ENCODE results near the gene XPO5.
"Not testable (repeated sequence)": the region's sequence is repeated elsewhere in the genome, so short reads cannot be mapped to it uniquely, and the experiment has no call there.

XPO5 gene

DNA sequence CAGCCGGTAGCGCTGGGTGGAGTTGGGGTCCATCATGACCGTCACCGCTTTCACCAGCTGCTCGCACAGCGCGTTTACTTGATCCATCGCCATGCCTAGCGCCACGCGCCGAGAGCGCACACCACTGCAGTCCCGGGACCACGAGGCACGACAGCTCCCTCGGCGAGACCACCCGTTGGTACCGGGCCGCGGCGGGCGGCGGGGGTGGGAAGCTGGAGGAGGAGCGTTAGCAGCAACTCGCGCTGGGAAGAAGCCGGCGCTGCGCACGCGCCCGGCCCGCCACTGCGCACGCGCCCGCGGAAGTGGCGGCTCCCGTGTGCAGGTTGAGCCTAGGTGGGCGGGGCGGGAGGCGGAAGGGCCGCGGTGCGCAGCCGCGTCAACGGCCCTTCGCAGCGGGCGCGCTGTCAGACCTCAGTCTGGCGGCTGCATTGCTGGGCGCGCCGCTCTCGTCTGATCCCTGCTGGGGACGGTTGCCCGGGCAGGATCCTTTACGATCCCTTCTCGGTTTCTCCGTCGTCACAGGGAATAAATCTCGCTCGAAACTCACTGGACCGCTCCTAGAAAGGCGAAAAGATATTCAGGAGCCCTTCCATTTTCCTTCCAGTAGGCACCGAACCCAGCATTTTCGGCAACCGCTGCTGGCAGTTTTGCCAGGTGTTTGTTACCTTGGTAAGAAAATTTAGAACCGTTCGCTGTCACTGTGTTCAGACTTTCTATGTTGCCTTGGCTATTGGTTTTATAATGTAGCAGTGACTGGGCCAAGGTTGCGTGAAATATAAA lies at the start of gene XPO5, which contains the start of gene POLH:
TSS of gene XPO5 (minus strand) at position 267 of the 780 bp plus-strand sequence. CDS start at position 93, 174 bp downstream.
TSS of gene POLH (plus strand) at position 414 of the 780 bp plus-strand sequence. CDS start 6,135 bp downstream, outside the sequence.
- FAIRE-seq, result no peak

GRCh38 chr6:43625393-43625992 lies 49.7 kb upstream of the XPO5 start:
- FAIRE-seq, result no peak

DNA sequence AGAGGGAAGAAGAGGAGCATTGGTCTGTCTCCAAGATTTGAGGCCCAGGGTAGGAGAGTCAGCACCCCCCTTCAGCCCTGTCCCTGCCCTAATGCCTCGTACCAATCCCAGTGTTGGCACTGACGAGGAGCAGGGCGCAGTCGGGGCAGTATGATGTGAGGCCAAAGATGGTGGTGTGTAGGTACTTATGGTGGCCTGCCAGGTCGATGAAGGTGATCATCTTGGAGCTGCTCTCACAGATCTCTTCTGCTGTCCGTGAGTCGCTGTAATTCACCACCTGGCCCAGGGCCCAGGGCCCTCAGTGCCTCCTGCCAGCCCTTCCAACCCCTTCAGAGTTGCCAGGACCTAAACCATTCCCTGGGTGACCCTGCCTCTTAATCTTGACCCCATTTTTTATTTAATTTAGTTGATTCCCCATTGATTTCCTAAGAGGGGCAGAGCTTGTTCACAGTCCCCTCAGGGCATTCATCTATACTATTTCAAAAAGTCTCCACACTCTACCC lies 49.0 kb upstream of the XPO5 start:
- FAIRE-seq, result no peak

- FAIRE-seq, result no peak
These were observed 48.3 kb upstream of the XPO5 start for GRCh38 chr6:43623880-43624785.

DNA sequence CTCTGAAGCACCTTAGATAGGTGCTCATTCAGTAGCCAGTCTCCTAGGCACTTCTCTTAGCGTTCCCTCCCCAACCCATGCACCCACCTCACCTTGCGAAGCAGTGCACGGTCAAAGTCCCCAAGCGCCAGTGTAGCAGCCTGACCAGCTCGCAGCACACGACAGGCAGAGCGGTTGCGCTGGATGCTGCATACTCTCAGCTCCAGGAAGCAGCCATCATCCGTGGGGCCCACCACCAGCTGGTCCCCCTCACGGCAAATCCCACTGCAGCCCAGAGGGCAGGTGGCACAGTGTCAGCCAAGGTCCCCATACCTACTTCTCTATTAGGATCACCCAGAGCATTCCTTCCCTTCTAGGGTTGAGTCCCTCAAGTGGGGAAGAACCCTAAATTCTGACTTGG lies 46.7 kb upstream of the XPO5 start:
- FAIRE-seq, result no peak

DNA sequence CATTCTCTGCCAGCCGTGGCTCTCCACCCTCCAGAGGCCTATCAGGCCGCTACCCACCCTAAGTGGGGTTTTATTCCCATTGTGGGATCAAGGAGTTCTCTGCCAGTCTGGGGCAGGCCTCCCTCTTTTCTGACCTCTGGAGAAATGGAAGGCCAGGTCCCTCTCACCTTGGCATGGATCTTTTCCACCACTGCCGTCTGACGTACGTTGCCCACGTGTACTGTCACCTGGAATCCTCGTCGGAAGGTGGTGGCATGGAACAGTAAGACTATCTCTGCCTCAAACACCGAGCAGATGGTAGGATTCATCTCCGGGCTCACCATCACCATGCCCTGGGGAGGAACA lies 46.0 kb upstream of the XPO5 start:
- no peak for FAIRE-seq

DNA sequence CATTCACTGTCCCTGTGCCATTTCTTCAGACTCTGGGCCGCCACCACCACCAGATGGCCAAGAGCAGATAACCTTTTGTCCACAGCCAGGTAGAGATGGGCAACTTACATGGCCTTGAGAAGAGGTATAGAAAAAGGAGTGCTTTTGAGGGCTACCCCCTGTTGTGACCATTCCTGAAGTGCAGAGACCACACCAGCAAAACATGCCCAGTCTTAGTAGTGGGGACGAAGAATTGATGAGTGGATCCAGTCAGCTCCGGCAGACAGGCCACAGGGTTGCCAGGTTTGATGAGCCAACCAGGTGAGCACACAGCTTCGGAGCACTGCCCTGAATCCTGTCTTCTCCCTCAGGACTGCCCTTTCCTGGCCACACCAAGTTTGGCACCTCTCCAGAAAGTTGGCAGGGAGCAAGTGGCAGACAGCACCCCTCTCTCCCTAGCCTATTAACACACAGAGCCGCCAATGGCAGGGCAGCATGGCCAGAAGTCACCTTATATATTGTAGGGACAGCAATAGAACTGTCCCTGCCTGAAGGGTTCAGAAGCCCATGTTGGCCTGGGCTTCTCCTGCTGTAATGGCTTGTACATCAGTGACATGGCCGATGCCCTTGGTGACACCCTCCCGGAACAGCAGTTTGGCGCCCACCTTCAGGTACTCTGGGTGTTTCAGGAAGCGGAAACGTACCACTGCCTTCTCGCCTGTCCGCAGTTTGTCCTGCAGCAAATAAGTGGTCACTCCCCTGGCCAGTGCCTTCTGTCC lies 45.4 kb upstream of the XPO5 start:
- FAIRE-seq, result no peak

DNA sequence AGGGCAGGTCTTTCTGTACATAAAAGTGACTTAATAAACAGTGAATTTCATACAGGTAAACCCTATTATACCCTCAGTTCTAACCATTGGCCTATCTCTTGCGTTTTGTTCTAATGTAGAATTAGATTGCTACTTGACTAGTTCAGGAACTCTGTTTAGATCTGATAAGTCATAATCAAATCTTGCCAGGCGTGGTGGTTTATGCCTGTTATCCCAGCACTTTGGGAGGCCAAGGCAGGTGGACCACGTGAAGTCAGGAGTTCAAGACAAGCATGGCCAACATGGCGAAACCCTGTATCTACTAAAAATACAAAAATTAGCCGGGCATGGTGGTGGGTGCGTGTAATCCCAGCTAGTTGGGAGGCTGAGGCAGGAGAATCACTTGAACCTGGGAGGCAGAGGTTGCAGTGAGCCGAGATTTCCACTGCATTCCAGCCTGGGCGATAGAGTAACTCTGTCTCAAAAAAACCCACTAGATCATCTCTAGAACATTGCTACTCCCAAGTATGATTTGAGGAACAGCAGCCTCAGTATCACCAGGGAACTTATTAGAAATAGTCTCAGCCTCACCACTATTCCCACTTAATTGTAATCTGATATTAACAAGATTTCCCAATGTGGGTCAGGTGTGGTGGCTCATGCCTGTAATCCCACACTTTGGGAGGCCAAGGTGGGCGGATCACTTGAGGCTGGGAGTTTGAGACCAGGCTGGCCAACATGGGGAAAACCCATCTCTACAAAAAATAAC lies 41.1 kb upstream of the XPO5 start:
- FAIRE-seq, result no peak

DNA sequence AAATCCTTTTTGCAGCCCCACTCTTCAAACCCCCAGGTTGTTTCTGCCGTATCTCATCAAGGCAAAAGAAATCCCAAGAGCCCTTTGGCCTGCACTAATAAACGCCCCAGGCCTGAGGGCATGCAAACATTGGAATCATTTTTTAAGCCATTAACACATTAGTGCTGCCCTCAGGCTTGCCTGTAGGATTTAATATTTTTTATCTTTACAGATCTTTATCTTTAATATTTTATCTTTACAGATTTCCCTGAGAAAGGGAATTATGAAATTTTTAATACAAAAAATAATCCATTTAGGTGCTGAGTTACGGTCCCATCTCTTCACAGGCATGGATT lies 38.5 kb upstream of the XPO5 start:
- FAIRE-seq, result no peak

GRCh38 chr6:43613721-43614395 lies 38.0 kb upstream of the XPO5 start:
- no peak for FAIRE-seq

GRCh38 chr6:43610431-43610830 lies 34.6 kb upstream of the XPO5 start:
- no peak for FAIRE-seq

- no peak for FAIRE-seq
These were observed 33.6 kb upstream of the XPO5 start for GRCh38 chr6:43609402-43609801.

DNA sequence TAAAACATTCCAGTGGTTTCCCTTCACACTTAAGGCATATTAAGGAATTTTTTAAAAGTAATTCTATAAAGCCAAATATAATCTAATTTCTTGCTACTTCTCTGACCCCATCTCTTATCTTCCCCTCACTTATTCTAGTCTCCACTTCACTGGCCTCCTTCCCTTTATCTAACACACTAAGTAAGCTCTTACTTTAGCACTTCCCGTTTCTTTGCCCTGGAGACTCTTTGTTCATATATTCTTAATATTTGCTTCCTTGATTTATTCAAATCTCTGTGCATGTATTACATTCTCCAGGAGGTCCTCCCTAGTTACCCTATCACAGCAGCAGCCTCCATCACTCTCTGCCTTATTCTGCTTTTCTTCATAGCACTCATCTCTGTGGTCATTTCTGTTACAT lies 33.0 kb upstream of the XPO5 start:
- FAIRE-seq, result no peak

DNA sequence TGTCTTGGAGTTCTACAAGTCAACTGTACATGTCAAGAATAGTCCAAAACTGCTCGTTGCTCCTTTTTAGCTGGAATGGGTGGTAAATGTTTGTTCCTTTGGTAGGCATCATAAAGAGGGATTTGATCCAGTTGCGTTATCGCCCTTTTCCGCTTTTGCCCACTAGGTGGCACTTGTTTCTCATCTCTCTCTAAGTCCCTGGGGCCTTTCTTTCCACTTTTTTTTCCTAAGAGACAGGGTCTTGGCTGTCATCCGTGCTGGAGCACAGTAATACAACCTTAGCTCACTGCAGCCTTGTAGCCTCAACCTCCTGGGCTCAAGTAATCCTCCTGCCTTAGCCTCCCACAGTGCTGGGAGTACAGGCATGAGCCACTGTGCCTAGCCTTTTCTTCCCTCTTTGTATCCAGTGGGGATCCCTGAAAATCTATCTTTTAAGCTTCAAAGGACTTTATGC lies 32.5 kb upstream of the XPO5 start:
- FAIRE-seq, result peak; percentile 95

- FAIRE-seq, result no peak
These were observed 30.2 kb upstream of the XPO5 start for GRCh38 chr6:43606019-43606418.

- FAIRE-seq, result no peak
These were observed 28.3 kb upstream of the XPO5 start for GRCh38 chr6:43604174-43604573.

- no peak for FAIRE-seq
These were observed 24.8 kb upstream of the XPO5 start for GRCh38 chr6:43600595-43600994.

DNA sequence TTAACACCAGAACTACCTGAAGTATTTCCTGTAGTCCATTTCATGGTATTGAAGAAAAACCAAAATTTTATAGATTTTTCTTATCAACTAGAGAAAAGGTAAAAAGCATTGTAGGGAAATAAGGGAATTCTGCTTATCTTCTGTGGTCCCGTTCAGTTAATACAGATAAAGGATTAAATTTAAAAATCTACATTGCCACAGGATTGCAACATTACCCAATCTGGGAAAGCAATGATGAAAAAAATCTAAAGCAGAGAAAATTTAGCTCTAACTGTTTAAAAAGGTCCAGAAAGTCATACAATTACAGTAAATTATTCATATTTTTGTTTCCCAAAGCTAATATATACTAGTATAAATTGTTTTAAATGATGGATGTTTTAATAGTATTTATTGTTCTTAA lies 18.1 kb upstream of the XPO5 start:
- no peak for FAIRE-seq

DNA sequence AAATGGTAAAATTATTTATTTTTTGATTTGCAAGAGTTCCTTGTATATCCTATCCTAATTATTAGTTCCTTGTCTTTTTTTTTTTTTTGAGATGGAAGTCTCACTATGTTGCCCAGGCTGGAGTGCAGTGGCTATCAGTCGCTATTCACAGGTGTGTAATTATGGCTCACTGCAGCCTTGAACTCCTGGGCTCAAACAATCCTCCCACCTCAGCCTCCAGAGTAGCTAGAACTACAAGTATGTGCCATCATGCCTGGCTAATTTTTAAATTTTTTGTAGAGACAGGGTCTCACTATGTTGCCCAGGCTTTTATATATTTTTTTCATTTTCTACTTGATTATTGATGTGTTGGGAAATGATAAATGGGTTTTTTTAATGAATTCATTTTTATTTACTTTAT lies 13.7 kb upstream of the XPO5 start:
- not testable (repeated sequence) for FAIRE-seq

- FAIRE-seq, result no peak
These were observed 12.4 kb upstream of the XPO5 start for GRCh38 chr6:43588194-43588593.

GRCh38 chr6:43584892-43585570 lies 9.2 kb upstream of the XPO5 start:
- no peak for FAIRE-seq

Measured in G401.6 (cell line).